NCI-H2227 treated with DMSO at 0.1 percent for 48 hours (cell line): ENCODE results near the gene MAP1LC3A.

Source experiments
- DNase-seq: peaks from one replicate; lab custom pipeline; 2025; lab: John Stamatoyannopoulos, UW

Gene MAP1LC3A

DNA sequence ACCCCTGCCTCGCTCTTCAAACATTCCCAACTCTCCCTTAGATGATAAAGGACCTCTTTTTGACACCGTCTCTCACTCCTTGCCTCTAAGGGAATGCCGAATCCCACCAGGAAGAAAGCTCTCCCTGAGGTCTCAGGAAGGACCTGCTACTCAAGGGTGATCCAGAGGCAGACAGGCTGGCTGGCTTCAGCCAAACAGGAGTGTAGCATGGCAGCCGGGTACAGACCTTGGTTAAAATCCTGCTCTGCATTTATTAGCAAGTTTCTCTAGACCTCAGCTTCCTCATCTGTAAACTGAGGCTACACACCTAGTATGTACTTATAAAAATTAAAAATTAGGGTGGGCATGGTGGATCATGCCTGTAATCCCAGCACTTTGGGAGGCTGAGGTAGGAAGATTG is 17.2 kb downstream of the MAP1LC3A start:
- DNase-seq = no peak

GRCh38 chr20:34577061-34577460 is 18.5 kb downstream of the MAP1LC3A start:
- DNase-seq = no peak

DNA sequence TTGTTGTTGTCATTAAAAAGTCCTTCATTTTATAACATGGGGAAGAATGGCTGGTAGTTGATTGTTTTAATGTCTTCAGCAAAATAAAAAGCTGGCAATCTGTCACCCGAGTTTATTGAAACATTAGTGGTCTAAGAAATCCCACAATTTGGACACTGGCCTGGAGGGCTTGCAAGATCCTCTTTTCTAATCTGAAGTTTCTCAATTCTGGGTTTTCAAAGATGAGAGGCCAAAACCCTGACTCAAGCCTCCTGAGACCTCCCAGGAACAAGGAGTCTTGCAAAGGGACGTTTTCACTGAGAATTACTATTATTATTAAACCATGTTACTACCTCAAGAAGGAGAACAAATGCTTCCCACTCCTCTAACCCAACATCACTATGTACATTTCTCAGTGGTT is 19.5 kb downstream of the MAP1LC3A start:
- no peak for DNase-seq

GRCh38 chr20:34578521-34578920 is 20.0 kb downstream of the MAP1LC3A start:
- DNase-seq = no peak

DNA sequence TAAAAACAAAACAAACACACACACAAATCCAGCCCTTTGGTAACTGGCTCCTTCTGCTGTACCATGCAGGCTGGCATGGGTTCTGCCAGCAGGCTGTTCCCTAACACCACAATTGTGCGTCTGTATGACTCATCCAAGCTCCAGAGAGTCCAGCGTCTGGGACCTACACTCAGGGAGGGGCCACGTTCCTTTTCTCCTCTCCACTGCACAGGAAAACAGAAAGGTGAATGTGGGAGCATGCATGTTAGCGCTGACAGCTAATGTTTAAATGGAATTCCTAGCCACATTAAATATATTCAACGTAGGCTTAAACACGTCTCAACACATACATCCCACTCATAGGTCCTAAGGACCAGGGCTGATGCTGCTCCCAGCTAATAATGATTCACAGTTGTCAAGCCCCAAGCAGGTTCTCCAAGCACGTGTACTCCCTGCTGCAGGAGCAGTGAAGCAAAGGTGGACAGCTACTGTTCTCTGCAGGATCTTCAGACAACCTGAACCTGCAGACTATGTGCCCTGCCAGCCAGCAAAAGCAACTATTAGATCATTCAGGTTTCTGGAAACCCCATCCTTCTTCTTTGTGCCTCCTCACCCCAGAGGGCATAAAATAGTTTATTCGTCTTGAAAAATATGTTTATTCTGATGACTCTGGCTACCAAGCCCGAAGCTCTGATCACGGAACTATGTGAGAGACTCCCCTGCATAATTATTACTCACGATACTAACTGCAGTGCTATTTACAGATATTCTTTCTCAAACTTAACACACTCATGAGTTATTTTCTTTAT is 20.9 kb downstream of the MAP1LC3A start:
- DNase-seq = peak; percentile 34

GRCh38 chr20:34579979-34580940 is 21.7 kb downstream of the MAP1LC3A start:
- DNase-seq = no peak

GRCh38 chr20:34581341-34582184 is 23.0 kb downstream of the MAP1LC3A start:
- peak; percentile 9 for DNase-seq

DNA sequence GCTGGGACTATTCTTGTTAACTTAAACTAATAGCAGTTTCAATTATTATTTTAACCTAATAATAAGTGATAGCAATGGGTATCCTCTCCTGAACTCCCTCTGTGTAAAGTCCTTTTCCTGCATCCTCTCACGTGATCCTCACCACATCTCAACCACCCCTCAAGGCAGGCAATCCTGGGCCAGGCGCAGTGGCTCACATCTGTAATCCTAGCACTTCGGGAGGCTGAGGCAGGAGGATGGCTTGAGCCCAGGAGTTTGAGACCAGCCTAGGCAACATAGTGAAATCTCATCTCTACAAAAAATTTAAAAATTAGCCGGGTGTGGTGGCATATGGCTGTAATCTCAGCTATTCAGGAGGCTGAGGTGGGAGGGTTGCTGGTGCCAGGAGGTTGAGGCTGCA is 23.7 kb downstream of the MAP1LC3A start:
- DNase-seq = no peak

DNA sequence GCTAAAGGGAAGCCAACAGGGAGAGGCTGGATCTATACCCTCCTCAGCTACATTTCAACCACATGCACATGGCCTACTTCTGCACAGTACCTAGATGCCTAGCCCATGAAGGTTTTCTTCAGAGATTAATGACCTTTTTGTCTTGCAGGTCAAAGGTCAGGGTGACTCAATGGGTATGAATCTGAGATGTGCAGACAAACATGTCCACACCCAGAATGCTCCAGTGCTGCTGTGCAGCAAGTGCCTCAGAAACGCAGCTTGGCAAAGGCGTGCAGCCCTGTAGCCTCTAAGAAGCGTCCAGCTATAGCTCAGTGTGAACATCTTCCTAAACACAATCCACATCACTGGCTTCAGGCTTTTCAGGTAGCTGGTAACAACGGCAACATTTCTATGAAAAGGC is 24.4 kb downstream of the MAP1LC3A start:
- no peak for DNase-seq

DNA sequence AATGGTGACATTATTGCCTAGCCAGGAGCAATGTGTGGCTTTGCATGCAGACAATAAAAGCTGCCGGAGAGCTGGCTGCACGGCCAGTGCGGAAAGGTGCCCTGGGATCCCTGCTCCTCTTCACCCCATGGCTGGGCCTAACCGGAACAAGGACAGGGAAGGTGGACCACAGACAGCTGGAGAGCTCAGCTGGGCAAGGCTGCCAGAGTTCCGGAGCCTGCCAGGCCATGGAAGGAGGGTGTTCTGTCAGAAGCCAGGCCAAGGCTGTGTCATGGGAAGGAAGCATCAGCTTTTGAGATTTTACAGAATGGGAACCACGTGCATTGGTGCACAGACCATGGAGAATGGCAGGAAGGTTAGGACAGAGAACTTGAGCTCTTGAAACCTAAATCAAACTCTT is 25.0 kb downstream of the MAP1LC3A start:
- no peak for DNase-seq

DNA sequence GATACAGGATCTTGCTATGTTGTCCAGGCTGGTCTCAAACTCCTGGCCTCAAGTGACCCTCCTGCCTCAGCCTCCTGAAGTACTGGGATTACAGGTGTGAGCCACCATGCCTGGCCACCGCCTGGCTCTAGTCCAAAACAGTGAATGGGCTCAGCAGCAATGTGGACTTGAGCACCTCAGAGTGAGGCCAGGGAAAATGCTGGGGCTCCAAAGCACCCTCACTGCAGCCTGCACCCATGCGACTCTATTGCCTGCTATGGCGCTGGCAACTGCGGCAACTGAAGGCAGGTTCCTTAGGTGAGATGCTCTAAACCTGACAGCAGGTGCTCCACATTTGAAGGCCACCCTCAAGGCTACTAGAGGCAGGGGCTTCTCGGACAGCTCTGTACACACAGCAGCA is 26.5 kb downstream of the MAP1LC3A start:
- no peak for DNase-seq

GRCh38 chr20:34586488-34587163 is 28.1 kb downstream of the MAP1LC3A start:
- no peak for DNase-seq

- DNase-seq = peak; percentile 26
Measured at GRCh38 chr20:34595377-34596184, 37.1 kb downstream of the MAP1LC3A start.

DNA sequence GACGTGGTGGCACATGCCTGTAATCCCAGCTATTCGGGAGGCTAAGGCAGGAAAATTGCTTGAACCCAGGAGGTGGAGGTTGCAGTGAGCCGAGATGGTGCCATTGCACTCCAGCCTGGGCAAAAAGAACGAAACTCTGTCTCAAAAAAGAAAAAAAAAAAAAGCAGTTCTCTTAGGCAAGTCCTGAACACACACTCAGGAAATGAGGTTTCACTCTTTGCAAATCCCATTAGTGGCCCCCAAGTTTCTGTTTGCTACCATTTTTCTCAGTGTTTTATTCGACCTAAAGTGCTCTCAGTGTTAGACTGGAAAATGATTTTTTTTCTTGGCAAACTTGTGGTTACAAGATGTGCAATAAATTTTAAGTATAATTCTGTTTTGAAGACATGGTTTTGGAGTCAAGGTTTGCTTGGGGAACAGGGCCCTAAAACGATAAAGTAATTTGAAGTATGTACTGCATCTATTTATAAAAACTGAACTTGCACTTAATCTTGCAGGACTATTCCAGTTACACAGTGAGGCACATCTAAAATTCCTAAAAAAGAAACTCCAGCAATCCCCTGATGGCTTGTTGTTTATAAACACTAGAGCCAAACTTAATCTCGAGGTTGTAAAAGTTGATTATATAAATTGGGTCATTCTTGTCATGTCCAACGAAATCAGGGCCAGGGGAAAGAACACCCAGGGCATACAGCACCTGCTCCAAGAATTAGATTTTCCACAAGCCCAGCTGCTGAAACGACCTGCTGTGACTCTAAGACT is 42.6 kb downstream of the MAP1LC3A start:
- no peak for DNase-seq

DNA sequence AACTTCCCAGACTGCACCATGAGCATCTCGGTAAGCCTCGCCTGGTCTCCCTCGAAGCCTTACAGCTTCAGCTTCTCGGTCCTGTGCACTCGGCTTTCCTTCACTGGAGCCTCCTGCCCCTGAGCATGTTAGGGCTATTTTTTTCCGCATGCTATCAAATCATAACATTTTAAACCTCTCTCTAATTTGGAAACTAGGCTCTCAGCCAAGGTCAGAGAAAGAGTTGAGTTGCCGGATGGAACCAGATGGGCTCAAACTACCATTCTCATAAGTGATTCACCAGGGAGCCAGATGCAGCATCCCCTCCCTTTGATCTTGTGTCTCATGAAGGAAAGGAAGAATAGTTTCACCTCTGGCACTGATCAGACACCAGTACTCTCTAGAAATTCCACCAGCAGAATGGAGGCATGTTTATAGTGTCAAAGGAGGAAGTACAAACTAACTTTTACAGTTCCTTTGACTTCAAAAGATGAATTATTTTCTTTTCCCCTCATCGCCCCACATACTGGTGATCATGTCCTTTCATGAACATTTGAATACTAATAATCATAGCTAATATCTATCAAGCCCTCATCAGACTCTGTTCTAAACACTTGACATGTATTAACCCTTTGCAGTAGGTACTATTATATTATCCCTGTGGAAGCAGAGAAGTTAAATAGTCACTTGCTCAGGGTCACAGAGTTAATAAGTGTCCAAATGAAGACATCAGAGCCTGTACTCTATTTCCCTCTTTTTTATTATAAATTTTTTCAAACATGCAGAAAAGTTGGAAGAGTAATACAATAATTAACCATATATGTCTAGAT is 46.7 kb downstream of the MAP1LC3A start:
- peak; percentile 70 for DNase-seq

- DNase-seq = no peak
Measured at GRCh38 chr20:34607066-34607465, 48.5 kb downstream of the MAP1LC3A start.
